HepG2 (cell line): ENCODE results near the gene GSKIP. TPM values are rescaled to one million over a fixed set of nuclear protein-coding genes. Genes with fewer than 3 reads are reported as not detected.

Experiments used
- ATAC-seq: fragments of 200-7000 bp; cut with Tn5 transposase; 3 replicates; pipeline ENCODE4 v1.9.1; 2020; ENCODE audit warnings: mild to moderate bottlenecking, moderate library complexity
- BruUV-seq: library from RNA; stranded (reverse); fragments of 400-500 nt; replicated peaks from 2 replicates; lab custom pipeline; 2021; lab: Mats Ljungman, UMichigan
- CTCF ChIA-PET: fragments of 300-600 bp; formaldehyde crosslinking; extraction: SDS; loops from one replicate; lab custom pipeline; 2021; ENCODE audit warnings: low total read pairs, inconsistent platforms, low intra/inter-chr PET ratio; lab: Yijun Ruan, JAX
- POLR2A ChIA-PET: fragments of 350-600 bp; sonication (Branson Sonifier 250); formaldehyde crosslinking; loops from one replicate; lab custom pipeline; 2020; ENCODE audit warnings: antibody characterized with exemption, inconsistent platforms; lab: Yijun Ruan, JAX
- DNase-seq: peaks from one replicate; pipeline ENCODE4 v3.0.0-alpha.2; 2015; ENCODE audit warnings: low spot score
- FAIRE-seq: peaks from 3 replicates; lab custom pipeline; 2011; peaks lifted over from hg19 to GRCh38; lab: Jason Lieb, UNC
- H2AFZ ChIP-seq: one replicate; pipeline ENCODE4 v1.6.1; 2011; ENCODE audit warnings: low read length, inconsistent platforms
- H3K27ac ChIP-seq: fragments of 300-600 bp; 3 replicates; pipeline ENCODE4 v1.8.0; 2011; ENCODE audit warnings: mixed run types, mild to moderate bottlenecking, mixed read lengths, low read length, inconsistent platforms; ENCODE audit not compliant: insufficient read depth; ENCODE audit errors: extremely low read length
- H3K27me3 ChIP-seq, 2 experiments: fragments of 200-600 bp in 1 of 2; 2 replicates in 1 of 2; 3 replicates in 1 of 2; pipeline versions ENCODE4 v1.6.0 to v1.8.0; 2011; ENCODE audit warnings: low read length in 2 of 2, mild to moderate bottlenecking in 2 of 2, moderate library complexity in 2 of 2, inconsistent platforms in 1 of 2; ENCODE audit not compliant: insufficient read depth in 2 of 2, control insufficient read depth in 1 of 2
- H3K36me3 ChIP-seq, 2 experiments: fragments of 200-600 bp in 1 of 2; replicated peaks in 1 of 2; 2 replicates in 1 of 2; 3 replicates in 1 of 2; pipeline versions ENCODE4 v1.5.1 to v1.8.0; 2011; ENCODE audit warnings: low read length in 2 of 2, inconsistent platforms in 1 of 2; ENCODE audit not compliant: insufficient read depth in 2 of 2, control insufficient read depth in 1 of 2
- H3K4me1 ChIP-seq: 2 replicates; pipeline ENCODE4 v1.5.1; 2012; ENCODE audit warnings: low read length, inconsistent platforms; ENCODE audit not compliant: insufficient read depth
- H3K4me2 ChIP-seq: 2 replicates; pipeline ENCODE4 v1.6.0; 2011; ENCODE audit warnings: low read depth, low read length, inconsistent platforms
- H3K4me3 ChIP-seq, 3 experiments: fragments of 200-600 bp in 1 of 3; sonication (generic), shearing (Covaris generic) in 1 of 3; replicated peaks in 1 of 3; 2 replicates each; pipeline ENCODE4 v1.5.1; 2011 to 2016; ENCODE audit warnings: low read length in 3 of 3, inconsistent platforms in 2 of 3, low read depth in 2 of 3, mild to moderate bottlenecking in 2 of 3, control low read depth in 1 of 3, mixed read lengths in 1 of 3; ENCODE audit not compliant: insufficient read depth in 1 of 3
- H3K79me2 ChIP-seq: one replicate; pipeline ENCODE4 v1.6.1; 2011; ENCODE audit warnings: low read length, inconsistent platforms; ENCODE audit not compliant: insufficient read depth
- H3K9ac ChIP-seq: 2 replicates; pipeline ENCODE4 v1.6.0; 2011; ENCODE audit warnings: mild to moderate bottlenecking, low read depth, low read length, inconsistent platforms; ENCODE audit not compliant: insufficient read depth
- H3K9me3 ChIP-seq: 2 replicates; pipeline ENCODE4 v1.5.1; 2012; ENCODE audit warnings: mild to moderate bottlenecking, low read length
- H4K20me1 ChIP-seq: 2 replicates; pipeline ENCODE4 v1.6.0; 2011; ENCODE audit warnings: inconsistent platforms, mild to moderate bottlenecking, low read length, moderate library complexity; ENCODE audit not compliant: insufficient read depth
- ATF4 ChIP-seq, 2 experiments: fragments of 450-650 bp in 1 of 2; sonication (generic) in 1 of 2; formaldehyde crosslinking; IDR thresholded peaks; 2 replicates each; pipeline versions ENCODE4 v1.5.0 to v1.8.0; 2020 to 2022; ENCODE audit warnings: mild to moderate bottlenecking in 1 of 2, missing genetic modification reagents in 1 of 2
- GFI1 ChIP-seq: sonication (generic); formaldehyde crosslinking; IDR thresholded peaks from 2 replicates; pipeline ENCODE4 v1.5.0; 2020; ENCODE audit warnings: missing genetic modification reagents, mild to moderate bottlenecking, borderline replicate concordance
- HNF1A ChIP-seq, 2 experiments: sonication (generic) in 1 of 2; formaldehyde crosslinking in 1 of 2; IDR thresholded peaks; 2 replicates each; pipeline versions ENCODE4 v1.4.0 to v1.6.1; 2016 to 2020; ENCODE audit warnings: borderline replicate concordance in 1 of 2, low read depth in 1 of 2, mild to moderate bottlenecking in 1 of 2, missing genetic modification reagents in 1 of 2
- MYC ChIP-seq: sonication (generic); formaldehyde crosslinking; IDR thresholded peaks from 2 replicates; pipeline ENCODE4 v1.9.0; 2021; ENCODE audit warnings: missing genetic modification reagents, borderline replicate concordance
- NCOA1 ChIP-seq: sonication (generic); formaldehyde crosslinking; IDR thresholded peaks from 2 replicates; pipeline ENCODE4 v1.9.0; 2021; ENCODE audit warnings: missing genetic modification reagents
- SMAD1 ChIP-seq: sonication (generic); formaldehyde crosslinking; IDR thresholded peaks from 2 replicates; pipeline ENCODE4 v1.4.0; 2020; ENCODE audit warnings: missing genetic modification reagents, low read depth, mild to moderate bottlenecking, borderline replicate concordance
- SOX5 ChIP-seq: IDR thresholded peaks from 2 replicates; pipeline ENCODE4 v1.6.1; 2016; ENCODE audit warnings: borderline replicate concordance
- ZNF317 ChIP-seq: sonication (generic); formaldehyde crosslinking; IDR thresholded peaks from 2 replicates; pipeline ENCODE4 v1.5.0; 2020; ENCODE audit warnings: mild to moderate bottlenecking, missing genetic modification reagents
- ZNF550 ChIP-seq: sonication (generic); formaldehyde crosslinking; IDR thresholded peaks from 2 replicates; pipeline ENCODE4 v1.4.0; 2020; ENCODE audit warnings: mild to moderate bottlenecking, missing genetic modification reagents, borderline replicate concordance
- WGBS: methylation state at CpG from one replicate; pipeline ENCODE4 v1.1.6; 2017; ENCODE audit warnings: low lambda C conversion rate; 5-methylcytosine and 5-hydroxymethylcytosine counted together
- in situ Hi-C: cut with HindIII; loops from 2 replicates; pipeline ENCODE4 v1.10.0; 2017; ENCODE audit warnings: low pct_unique_long_range_greater_than_20kb; ENCODE audit not compliant: extremely low pct_ligation_motif_present
- intact Hi-C: fragments of 100-400 bp; cut with micrococcal nuclease; formaldehyde crosslinking; loops from one replicate; pipeline ENCODE4 v1.10.0; 2022; ENCODE audit not compliant: unreplicated experiment
- polyA plus RNA-seq, 8 experiments: library from polyadenylated mRNA; depleted of rRNA in 3 of 8; stranded (reverse) in 7 of 8; unstranded in 1 of 8; fragments of >200 nt; fragmentation: Illumina TruSeq in 4 of 8; extraction: Trizol in 4 of 8; gene quantifications; 2 replicates each; pipeline versions ENCODE4 v1.2.1 to v1.2.3, GENCODE V29; 2011 to 2016; ENCODE audit warnings: low read depth in 4 of 8, missing spikeins in 1 of 8, mixed read lengths in 1 of 8; ENCODE audit not compliant: insufficient read depth in 1 of 8
- total RNA-seq, 5 experiments: library from RNA; depleted of rRNA; stranded (reverse); fragments of >200 nt; fragmentation: Illumina TruSeq; extraction: Trizol; gene quantifications; 2 replicates each; pipeline ENCODE4 v1.2.3, GENCODE V29; 2016; ENCODE audit warnings: low read depth in 1 of 5
- TF ChIP-seq, protein P1 (sequence below), 2 experiments: sonication (generic) in 1 of 2; formaldehyde crosslinking in 1 of 2; IDR thresholded peaks; 2 replicates each; pipeline versions ENCODE4 v1.6.1 to v1.9.0; 2014 to 2022; ENCODE audit warnings: antibody characterized with exemption in 1 of 2, borderline replicate concordance in 1 of 2, inconsistent platforms in 1 of 2, low read depth in 1 of 2, missing genetic modification reagents in 1 of 2
- TF ChIP-seq, protein P2 (sequence below): sonication (generic); formaldehyde crosslinking; IDR thresholded peaks from 2 replicates; pipeline ENCODE4 v1.5.0; 2020; ENCODE audit warnings: missing genetic modification reagents

The GSKIP gene
- total and polyA plus RNA-seq, 2 of the 13 experiments (the other 11 are each of a cell fraction or from before 2014, with no cell fraction given) = 12.5 to 27.3 TPM

GRCh38 chr14:96399405-96399804, 36.1 kb downstream of the GSKIP start:
- DNase-seq (no peak), ATAC-seq (no peak), FAIRE-seq (no peak)
- Histone ChIP-seq H3K27me3 (no peaks in the 10 kb centered on the region), H4K20me1 (no peaks in the 10 kb centered on the region), H3K9ac (no peak overlapping the region), H3K4me1 (no peaks in the 10 kb centered on the region), H3K79me2 (no peaks in the 10 kb centered on the region), H3K27ac (no peak overlapping the region), H3K9me3 (no peaks in the 10 kb centered on the region), H3K4me3 (no peak overlapping the region), H2AFZ (no peak overlapping the region), H3K36me3 (no peaks in the 10 kb centered on the region), H3K4me2 (no peak overlapping the region)
- no TSS peak for BruUV-seq
- POLR2A ChIA-PET = no interaction called here
- intact Hi-C loops (no loop called here), in situ Hi-C loops (no loop called here)
- 36% methylated on average over 9 of the region's 9 CpGs for WGBS
- CTCF ChIA-PET = no interaction called here
- TF ChIP-seq, protein P1, sequence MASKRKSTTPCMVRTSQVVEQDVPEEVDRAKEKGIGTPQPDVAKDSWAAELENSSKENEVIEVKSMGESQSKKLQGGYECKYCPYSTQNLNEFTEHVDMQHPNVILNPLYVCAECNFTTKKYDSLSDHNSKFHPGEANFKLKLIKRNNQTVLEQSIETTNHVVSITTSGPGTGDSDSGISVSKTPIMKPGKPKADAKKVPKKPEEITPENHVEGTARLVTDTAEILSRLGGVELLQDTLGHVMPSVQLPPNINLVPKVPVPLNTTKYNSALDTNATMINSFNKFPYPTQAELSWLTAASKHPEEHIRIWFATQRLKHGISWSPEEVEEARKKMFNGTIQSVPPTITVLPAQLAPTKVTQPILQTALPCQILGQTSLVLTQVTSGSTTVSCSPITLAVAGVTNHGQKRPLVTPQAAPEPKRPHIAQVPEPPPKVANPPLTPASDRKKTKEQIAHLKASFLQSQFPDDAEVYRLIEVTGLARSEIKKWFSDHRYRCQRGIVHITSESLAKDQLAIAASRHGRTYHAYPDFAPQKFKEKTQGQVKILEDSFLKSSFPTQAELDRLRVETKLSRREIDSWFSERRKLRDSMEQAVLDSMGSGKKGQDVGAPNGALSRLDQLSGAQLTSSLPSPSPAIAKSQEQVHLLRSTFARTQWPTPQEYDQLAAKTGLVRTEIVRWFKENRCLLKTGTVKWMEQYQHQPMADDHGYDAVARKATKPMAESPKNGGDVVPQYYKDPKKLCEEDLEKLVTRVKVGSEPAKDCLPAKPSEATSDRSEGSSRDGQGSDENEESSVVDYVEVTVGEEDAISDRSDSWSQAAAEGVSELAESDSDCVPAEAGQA (IDR thresholded peaks at IDR 0.05; ENCODE audit: low read depth) = no peak
- TF ChIP-seq, protein P1 (CRISPR knock-in tag; IDR thresholded peaks at IDR 0.05; ENCODE audit: borderline replicate concordance) = no peak
- TF ChIP-seq SMAD1 = no peak
- no peak for TF ChIP-seq GFI1 (CRISPR knock-in tag)
- TF ChIP-seq MYC (CRISPR knock-in tag) = no peak
- TF ChIP-seq SOX5 (CRISPR knock-in tag) = no peak
- TF ChIP-seq HNF1A (IDR thresholded peaks at IDR 0.05; ENCODE audit: low read depth) = no peak
- no peak for TF ChIP-seq HNF1A (CRISPR knock-in tag; IDR thresholded peaks at IDR 0.05; ENCODE audit: borderline replicate concordance)
- TF ChIP-seq, protein P2, sequence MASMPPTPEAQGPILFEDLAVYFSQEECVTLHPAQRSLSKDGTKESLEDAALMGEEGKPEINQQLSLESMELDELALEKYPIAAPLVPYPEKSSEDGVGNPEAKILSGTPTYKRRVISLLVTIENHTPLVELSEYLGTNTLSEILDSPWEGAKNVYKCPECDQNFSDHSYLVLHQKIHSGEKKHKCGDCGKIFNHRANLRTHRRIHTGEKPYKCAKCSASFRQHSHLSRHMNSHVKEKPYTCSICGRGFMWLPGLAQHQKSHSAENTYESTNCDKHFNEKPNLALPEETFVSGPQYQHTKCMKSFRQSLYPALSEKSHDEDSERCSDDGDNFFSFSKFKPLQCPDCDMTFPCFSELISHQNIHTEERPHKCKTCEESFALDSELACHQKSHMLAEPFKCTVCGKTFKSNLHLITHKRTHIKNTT (CRISPR knock-in tag) = no peak
- TF ChIP-seq ZNF317 (CRISPR knock-in tag) = no peak
- no peak for TF ChIP-seq NCOA1 (CRISPR knock-in tag)
- no peak for TF ChIP-seq ATF4 (CRISPR knock-in tag; IDR thresholded peaks at IDR 0.05)
- no peak for TF ChIP-seq ZNF550 (CRISPR knock-in tag)
